DMS79 treated with DMSO at 0.1 percent for 48 hours (cell line): ENCODE measurements around the gene LGALS8.
A peak's percentile ranks its signal among the peaks of the same experiment; 100 is the strongest.

Experiments
- DNase-seq: peaks from one replicate; lab custom pipeline; 2025; lab: John Stamatoyannopoulos, UW

The LGALS8 gene

DNA sequence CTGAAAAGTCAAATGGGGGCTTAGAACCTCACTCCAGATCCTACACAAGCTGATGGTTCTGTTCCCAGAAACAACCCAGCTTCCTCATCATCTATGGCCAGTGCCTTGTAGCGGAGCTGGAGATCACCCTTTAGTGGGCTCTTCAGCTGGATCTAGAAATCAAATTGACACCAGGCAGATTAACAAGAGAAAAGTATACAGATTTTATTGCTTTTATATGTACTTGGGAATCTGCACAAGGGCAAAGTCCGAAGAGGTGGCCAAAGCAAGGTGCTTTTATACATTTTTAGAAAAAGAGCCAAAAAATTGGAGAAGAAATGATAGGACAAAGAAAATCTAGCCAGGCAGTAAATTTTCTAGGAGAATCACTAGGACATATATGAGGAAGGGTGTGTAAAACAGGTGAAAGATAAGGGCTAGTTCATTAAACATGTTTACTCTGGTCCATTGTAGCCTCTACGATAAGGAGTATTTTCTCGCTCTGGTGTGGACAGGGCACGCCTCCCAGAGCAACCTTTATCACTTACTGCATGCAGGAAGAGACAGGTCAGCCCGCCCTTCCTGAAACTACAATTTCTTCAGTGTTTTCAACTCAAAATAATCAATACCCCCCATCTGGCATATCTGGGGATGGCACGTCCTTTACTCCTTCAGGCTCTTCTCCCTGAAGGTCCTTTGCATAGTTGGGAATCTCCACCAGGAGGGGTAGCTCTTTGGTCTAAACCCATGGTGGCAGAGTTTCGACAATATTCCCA, 14.0 kb upstream of the LGALS8 start:
- no peak for DNase-seq

DNA sequence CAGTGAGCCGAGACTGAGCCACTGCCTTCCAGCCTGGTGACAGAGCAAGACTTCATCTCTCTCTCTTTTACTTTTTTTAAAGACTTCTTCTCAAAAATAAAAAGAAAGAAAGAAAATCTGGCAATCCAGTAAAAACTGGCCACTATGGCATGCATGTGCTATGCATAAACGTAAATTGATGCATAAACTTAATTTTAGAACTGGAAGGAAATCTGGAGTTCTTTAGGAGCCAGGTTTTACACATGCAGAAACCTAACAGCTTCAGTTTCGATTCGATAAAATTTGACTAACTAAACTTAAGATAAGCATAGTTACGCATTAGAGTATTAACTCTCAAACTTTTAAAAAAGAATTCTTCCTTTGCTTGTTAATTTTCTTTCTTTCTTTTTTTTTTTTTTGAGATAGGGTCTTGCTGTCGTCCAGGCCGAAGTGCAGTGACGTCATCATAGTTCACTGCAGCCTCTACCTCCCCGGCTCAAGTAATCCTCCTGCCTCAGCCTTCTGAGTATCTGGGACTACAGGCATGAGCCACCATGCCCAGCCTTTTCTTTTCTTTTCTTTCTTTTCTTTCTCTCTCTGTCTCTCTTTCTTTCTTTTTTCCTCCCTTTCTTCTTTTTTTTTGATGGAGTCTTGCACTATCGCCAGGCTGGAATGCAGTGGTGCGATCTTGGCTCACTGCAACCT, 11.9 kb upstream of the LGALS8 start:
- no peak for DNase-seq

DNA sequence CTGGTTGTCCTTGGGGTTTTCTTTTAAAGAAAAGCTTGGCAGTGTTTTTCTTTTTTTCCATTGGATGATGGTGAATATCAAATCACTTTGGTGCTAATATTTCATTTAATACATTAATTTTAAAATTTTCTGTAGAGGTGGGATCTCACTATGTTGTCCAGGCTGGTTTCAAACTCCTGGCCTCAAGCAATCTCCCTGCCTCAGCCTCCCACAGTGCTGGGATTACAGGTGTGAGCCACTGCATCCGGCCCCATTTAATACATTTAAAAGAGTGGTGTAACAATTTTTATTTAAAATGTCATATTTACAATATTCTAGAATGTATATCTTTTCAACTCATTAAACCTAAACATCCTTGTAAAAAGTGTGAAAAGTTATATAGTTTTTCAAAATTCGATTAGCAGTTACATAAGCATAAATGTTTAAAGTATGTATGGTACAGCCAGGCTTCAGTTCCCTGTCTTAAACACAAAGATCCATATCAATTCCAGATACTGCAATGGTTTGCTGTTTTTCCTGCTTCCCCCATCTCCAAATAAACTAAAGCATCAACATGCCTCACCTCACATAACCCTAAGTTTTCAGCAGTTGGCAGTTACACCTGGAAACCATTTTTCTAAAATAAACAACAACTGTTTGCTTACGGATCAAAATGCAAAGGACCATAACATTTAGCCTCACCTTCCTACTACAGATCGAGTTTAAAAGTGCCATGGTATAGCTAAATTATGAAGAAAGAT, 8.9 kb upstream of the LGALS8 start:
- DNase-seq: peak; percentile 94

DNA sequence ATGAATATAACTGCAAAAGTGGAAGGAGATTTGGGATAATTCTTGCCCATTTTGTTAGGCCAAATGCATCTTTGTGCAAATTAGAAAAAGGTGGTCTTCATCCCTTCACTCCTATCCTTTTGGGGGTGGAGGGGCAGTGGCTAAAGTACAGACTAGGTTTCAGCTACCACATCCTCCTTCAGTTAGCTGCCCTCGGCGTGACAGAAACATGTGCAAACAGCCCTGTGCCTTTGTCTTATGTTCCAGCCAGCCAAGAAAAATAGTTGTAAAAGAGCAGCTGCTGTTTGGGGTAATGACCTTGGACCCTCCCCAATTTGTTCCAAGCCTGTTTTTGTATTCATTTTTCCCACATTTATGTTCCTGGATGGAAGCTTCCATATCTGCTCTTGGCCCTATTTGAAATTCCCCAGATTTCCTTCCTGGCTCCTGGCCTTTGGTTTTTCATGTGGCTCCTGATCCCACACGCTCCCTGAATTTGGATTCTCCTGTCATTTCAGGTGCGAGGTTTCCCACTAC, 8.3 kb upstream of the LGALS8 start:
- peak; percentile 94 for DNase-seq

DNA sequence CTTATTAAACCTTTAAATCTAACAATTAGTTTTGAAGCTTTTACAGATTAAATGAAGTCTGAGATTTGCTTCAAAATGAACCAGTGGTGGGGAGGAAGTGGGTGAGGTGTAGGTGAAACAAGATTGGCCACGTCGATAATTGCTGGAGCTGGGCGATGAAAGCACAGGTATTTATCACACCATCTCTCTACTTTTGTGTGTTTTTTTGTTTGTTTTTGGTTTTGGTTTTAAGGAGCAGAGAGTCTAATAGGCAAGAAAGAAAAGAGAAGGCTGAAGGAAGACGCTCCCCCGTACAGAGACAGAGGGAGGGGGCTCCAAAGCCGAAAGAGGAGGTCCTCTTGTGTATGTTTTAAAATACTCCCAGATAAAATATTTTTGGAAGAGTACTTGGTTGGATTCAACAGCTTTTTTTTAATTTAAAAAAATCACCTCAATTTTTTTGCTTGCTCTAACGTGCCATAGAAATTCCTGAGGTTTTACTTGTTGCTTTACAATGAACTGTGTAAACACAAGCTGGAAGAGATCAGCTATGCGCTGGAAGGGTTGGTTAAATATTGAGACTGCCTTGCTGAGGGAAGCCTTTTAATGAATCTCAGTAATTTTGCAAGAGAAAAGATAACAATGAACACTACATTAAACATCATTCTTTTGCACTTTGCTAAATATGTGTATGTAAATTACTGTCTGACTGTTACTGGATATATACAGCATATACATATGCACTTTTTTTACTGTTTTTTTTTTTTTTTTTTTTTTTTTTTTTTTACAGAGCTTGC, 6.7 kb upstream of the LGALS8 start:
- peak; percentile 79 for DNase-seq

DNA sequence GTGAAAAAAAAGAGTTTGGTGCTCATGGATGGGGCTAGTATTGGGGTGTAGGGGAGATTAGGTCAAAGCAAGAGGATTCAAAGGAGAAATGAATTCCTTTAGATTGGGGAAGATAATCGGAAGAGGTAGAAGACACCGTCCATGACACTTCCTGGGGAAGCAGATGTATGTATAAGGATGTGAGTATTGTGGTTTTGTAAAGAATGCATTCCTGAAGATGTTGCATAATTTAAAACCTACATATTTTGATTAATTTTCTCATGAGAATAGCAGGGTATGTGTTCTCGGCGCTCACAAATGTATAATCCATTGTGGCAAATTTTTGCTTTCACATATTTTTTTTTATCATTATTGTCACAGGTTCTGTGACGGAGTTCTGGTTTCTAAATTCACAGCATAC, 5.5 kb upstream of the LGALS8 start:
- DNase-seq: no peak

DNA sequence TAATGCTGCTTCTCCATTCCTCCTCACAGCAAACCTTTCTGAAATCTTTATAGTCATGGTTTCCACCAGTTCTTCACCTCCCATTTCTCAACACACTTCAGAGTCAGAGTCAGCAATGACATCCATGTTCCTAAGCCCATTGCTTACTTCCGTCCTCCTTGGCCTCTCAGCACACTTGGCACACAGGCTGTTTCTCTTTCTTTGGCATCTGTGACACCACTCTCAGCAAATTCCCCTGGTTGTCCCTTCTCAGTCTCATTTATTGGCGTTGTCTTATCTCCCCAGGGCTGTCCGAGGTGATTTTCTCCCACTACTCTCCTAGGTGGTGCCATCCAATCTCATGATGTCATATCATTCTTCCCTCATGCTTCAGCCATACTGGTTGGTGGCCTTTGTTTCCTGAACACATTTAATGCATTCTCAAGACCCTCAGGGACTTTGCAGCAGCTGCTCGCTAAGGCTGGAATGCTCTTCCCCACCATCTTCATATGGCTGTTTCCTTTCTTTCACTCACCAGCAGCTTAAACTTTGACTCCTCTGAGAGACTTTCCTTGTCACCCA, 3.3 kb upstream of the LGALS8 start:
- no peak for DNase-seq

DNA sequence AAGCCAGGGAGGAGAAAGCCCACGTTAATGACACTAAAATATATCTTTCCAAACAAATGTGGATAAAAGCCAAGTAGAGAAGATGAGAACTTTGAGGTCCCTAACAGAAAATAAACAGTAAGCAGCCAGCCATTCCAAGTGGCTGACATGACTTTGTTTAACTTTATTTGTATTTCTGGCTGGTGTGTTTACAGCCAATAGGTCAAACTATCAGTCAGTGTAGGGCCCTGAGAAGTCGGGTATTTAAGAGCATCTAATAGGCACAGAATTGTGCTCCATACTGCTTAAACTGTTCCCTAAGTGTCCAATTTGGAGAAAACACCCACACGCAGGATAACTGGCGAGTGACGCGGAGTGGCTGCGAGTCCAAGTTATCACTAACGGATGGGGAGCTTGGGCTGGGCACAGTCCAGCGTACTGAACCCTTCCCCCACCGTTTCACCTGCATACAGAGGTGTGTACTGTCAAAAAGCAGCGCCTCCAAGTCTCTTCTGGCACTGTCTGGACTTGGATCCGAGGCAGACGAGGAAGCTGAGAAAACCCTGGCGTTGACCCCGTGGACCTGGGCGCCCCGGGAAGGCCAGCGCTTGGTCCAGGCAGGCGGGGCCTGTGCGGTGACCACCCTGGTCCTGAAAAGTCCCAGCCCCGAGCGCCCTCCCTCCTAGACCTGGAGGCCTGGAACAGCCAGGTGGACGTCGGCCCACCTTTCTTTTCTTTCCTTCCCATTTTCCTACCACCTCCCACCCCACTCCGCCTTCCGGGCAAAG, 662 bp upstream of the LGALS8 start:
- no peak for DNase-seq

DNA sequence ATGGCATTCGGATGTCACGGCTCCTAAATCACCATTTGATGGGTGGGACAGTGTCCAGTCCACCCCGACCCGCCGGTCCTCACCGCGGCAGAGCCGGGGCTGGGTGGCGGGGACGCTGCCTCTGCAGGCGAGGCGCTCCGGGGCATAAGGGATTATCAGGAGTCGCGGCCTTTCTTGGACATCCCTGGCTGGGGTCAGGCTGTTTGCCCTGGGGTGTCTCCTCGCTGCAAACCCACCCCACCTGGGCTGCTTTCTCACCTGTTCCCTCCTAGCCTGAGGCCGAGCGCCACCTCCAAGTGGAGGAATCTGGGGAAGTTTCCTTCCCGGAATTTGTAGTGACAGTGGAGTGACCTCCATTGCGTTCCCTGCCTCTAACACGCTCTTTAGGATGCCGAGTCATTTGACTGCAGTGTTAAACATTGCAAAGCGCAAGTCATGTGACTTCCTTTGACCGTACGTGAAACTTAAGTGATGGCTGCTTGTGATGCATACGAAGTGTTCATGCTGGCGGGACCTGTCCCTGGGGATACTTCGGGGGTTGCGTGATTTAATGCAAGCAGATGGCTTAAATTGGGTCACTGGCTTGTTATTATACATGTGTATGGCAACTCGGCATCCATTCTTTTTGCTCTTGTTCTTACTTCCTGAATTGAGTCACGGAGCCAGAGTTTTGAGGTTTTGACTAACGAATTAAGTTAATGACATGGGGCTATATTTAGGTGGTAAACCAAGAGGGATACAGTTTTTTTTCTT, 536 bp downstream of the LGALS8 start:
- DNase-seq: no peak

DNA sequence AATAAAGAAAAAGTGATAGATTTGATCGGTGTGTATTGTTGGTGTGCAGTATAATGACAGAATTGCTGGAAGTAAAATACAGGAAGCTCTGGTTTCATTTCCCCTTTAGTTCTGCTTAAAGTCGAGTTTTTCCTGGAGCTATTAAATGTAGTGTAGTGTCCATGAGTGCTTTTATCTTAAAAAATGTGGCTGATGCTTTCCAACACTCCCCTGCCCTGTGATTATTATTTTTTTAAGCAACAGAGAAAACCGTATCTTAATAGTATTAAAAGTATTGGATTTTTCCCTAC, 1.1 kb downstream of the LGALS8 start:
- no peak for DNase-seq

DNA sequence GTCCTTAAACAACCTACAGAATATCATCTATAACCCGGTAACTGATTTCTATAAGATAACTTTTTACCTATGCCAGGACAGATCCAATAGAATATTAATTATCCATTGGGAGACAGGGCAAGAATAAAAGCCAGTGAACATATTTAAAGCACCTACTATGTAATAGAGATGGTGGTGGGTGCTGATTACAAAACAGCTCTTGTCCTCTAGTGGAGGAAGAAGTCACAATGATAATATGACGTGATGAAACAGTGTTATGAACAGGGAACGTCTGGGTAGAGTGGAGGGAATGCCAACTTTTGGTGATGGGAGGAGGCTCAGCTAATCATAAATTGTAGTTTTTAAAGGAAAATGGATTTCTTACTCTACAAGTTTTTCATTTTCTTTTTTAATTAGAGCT, 2.3 kb downstream of the LGALS8 start:
- no peak for DNase-seq

DNA sequence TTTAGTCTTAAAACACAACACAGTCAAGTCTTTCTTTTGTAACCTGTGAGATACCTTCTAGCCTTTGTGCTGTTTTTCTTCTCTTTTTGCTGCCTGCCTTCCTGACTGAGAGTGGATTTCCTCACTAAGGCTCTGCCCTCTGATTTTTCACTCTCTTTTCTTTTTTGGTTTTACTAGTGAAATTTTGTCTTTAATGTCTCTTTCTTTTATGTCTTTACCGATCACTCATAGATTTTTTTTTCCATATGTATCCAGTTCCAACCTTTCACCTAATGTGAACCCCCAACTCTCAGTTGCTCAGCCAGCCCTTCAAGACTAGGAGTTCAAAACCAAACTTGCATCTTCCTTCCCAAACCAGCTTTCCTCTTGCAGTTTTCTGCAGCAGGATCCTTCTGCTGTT, 6.5 kb downstream of the LGALS8 start:
- DNase-seq: no peak

DNA sequence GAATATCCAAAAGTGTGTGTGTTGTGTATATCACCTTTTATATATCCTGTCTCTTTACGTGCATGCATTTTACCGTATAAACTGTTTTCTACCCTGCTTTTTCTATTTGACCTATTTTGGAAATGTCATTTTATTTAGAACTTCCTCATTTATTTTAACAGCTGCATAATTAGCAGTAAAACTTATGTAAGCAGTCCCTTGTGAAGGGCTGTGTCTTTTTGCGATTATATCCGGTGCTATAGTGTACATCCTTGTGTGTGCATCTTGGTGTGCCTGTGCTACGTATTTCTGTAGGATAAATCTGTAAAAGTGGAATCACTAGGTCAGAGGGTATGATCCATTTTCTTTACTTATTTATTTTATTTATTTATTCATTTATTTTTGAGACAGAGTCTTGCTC, 7.2 kb downstream of the LGALS8 start:
- no peak for DNase-seq

DNA sequence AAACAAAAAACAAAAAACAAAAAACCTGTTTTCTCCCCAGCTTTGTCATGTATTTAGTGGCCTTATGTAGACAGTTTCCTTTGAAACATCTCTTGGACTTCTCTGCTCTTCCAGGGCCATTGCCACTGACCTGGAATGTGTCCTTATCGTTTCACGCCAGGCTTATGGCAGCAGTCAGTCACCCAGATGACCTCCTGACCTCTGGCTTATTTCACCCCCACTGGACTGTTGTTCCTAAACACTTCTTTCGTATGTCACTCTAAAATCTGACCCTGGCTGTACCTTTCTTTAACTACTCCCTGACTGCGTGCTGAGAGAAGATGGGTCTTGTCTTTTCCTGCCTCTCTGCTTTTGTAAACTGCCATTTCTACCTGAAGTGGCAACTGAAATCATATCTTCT, 9.1 kb downstream of the LGALS8 start:
- DNase-seq: no peak

DNA sequence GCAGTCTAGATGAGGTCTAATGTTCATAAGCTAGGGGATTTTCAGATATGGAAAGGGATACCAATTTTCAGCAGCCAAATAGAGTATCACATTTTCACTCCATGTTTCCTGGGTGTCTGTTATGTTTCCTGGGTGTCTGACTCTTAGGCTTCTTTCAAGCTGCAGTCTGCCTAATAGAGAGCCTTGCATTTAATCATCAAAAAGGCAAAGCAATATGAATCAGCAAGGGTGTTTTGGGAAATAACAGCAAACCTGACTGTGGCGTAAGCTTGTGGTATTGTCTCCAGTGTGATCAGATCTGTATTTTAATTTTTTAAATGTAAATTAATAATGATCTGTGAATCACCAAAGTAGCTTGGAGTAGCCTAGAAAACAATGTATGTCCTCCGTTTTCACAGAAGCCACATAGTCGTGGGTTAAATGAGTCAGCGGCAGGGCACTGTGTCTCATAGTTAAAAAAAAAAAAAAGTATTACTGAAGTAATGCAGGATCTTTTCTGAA, 10.4 kb downstream of the LGALS8 start:
- DNase-seq: no peak

DNA sequence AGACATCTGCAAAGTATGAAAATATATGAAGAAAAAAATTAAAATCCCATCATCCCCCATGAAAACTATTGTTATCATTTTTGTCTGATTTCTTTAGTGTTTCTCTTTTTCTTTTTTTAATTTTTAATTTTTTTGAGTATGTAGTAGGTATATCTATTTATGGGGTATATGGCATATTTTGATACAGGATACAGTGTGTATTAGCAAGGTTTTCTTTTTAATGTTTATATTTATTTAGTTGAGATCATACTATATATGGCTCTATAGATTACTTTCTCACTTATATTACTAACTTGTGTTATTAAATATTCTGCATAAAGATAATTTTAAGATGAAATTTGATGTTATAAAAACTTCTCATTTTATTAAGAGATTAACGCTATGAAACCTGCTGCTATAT, 11.4 kb downstream of the LGALS8 start:
- DNase-seq: no peak

DNA sequence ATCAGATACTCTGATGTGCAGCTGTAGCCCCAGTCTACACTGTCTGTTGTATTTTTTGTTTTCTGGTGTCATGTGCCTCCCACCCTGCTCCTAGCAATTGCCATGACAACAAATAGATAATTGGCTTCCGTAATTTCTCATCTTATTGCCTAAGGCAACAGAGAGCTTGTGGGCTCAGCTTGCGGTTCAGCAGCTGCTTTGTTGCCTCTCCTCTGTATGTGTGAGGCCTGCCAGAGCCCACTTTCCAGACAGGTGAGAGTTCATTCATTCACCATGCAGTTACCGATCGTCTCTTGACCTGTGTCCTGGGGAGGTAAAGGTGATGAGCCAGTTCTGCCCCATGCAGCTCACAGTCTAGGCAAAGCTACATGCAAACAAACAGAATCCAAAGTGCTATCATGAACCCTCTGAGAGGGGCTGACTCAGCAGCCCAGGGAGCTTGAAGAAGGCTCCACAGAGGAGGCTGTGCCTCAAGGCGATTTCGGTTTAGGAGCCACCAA, 11.9 kb downstream of the LGALS8 start:
- DNase-seq: no peak

DNA sequence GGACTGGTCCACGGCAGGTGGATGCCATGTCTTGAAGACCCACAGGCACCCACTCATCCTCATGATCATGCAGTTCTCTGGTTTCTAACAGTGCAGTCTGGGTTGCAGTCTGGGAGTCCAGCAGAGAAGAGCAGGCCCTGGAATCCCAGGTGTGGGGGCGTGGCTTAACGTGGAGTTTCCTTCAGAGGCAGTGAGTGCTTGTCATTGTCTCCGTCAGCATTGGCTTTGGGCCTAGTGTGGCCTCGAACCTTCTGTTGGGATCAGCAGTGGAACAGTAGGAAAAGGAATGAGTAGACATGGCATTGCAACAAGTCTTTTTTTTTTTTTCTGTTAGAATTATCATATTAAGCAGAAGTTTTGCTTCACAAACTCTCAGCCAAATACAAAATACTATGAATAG, 12.8 kb downstream of the LGALS8 start:
- no peak for DNase-seq

DNA sequence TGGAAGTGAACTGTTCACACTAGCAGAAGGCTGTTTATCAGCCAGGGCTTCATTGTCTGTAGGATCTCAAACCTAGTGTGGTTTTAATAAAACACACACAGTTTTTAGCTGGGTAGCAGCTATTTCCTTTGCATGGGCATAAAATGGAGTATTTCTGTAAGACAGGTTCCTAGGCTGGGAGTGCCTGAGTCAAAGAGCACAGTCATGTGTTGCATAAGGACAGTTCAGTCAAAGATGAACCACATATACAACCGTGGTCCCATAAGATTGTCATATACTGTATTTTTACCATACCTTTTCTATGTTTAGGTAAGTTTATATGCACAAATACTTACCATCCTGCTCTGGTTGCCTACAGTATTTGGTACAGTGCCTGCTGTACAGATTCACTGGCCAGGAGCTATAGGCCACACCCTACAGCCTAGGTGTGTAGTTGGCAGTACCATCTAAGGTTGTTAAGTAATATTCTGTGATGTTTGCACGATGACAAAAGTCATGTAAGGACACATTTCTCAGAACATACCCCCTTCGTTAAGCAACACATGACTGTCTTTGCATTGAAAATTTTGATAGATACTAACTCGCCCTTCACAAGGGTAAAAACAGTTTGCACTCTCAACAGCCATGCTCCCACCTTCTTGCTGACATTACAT, 17.2 kb downstream of the LGALS8 start:
- no peak for DNase-seq

DNA sequence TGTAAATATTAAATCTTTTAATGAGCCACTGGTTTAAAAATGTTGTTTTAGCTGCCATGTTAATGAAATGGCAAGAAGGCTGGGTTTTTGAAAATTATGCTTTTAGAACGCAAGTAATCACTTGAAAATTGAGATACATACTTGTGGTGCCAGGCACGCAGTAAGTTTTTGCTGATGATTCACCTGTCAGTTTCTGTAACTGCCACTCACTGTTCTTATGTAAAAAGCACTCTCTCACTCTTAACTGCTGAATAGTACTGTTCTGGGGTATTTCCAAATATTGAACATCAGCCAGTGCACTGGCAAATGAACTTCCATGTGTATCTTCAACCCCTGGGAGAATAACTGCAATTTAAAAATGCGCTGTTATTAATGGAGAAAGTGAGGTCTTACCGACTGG, 17.9 kb downstream of the LGALS8 start:
- no peak for DNase-seq
